NCI-H146 treated with DMSO at 0.1 percent for 48 hours (cell line): ENCODE results near the gene CHCHD4.

ENCODE experiments used
- DNase-seq: peaks from one replicate; lab custom pipeline; 2025; ENCODE audit not compliant: unreplicated experiment; lab: John Stamatoyannopoulos, UW

The CHCHD4 gene

GRCh38 chr3:14063152-14063551 is 61.5 kb downstream of the CHCHD4 start:
- DNase-seq = no peak
